Lower leg skin (tissue), 4 donors: ENCODE data around the gene GPR158. TPM values are rescaled to one million over a fixed set of nuclear protein-coding genes. Genes with fewer than 3 reads are reported as not detected.
"Not testable (repeated sequence)": the region's sequence is repeated elsewhere in the genome, so short reads cannot be mapped to it uniquely, and the experiment has no call there.

Experiments
- DNase-seq, 2 donors: peaks; one replicate each; pipeline ENCODE4 v3.0.0-alpha.2; 2019; ENCODE audit warnings: low spot score in 2 of 2
- H3K4me3 ChIP-seq: fragments of 200-600 bp; sonication (generic); 2 replicates; pipeline ENCODE4 v1.5.1; 2017; ENCODE audit warnings: mild to moderate bottlenecking, low read depth; ENCODE audit not compliant: poor library complexity, severe bottlenecking
- CTCF ChIP-seq, 3 donors: fragments of 450-650 bp; IDR thresholded peaks; one replicate each; pipeline ENCODE4 v1.5.1; 2016; ENCODE audit warnings: antibody characterized with exemption in 3 of 3, mild to moderate bottlenecking in 3 of 3, moderate library complexity in 2 of 3
- POLR2A ChIP-seq, 2 donors: fragments of 450-650 bp; IDR thresholded peaks; one replicate each; pipeline ENCODE4 v1.6.1; 2016 to 2017; ENCODE audit warnings: antibody characterized with exemption in 2 of 2, mild to moderate bottlenecking in 1 of 2, moderate library complexity in 1 of 2
- WGBS, 2 donors: methylation state at CpG; one replicate each; pipeline ENCODE4 v1.1.5; 2018; 5-methylcytosine and 5-hydroxymethylcytosine counted together
- intact Hi-C: fragments of 100-400 bp; cut with DNase I; formaldehyde crosslinking; loops from one replicate; pipeline ENCODE4 v1.15.0; 2023; ENCODE audit warnings: low total_unique reads
- total RNA-seq, 4 donors: library from RNA; depleted of rRNA; stranded (reverse); fragments of >200 nt; gene quantifications; one replicate each; pipeline ENCODE4 v1.1.0, GENCODE V29; 2016

GPR158 gene
- total RNA-seq, 4 donors from 2014 or later: 0.13 TPM; not detected in 3

GRCh38 chr10:25306386-25306785 is 131.6 kb downstream of the GPR158 start:
- H3K4me3 ChIP-seq: no peak overlapping the region
- intact Hi-C loops: no loop called here
- no peak for DNase-seq
- no peak for TF ChIP-seq POLR2A (IDR thresholded peaks at IDR 0.05)
- no peak for TF ChIP-seq CTCF (IDR thresholded peaks at IDR 0.05)
- 79 to 80% methylated on average over 1 of the region's 1 CpG for WGBS, 2 donors

GRCh38 chr10:25308278-25308677 is 133.5 kb downstream of the GPR158 start:
- intact Hi-C loops: no loop called here
- WGBS, 2 donors: 37 to 96% methylated on average over 2 of the region's 3 CpGs

GRCh38 chr10:25317596-25318211 is 142.9 kb downstream of the GPR158 start:
- intact Hi-C loops, H3K4me3 ChIP-seq, DNase-seq: not testable (repeated sequence)
- 84 to 89% methylated on average over 8 to 9 of the region's 9 CpGs for WGBS, 2 donors

More at GRCh38 chr10:25308278-25308677, 133.5 kb downstream of the GPR158 start:
- H3K4me3 ChIP-seq: no peak overlapping the region
- TF ChIP-seq CTCF (IDR thresholded peaks at IDR 0.05) (no peak), POLR2A (IDR thresholded peaks at IDR 0.05) (no peak)
- no peak for DNase-seq

GRCh38 chr10:25327273-25327672 is 152.5 kb downstream of the GPR158 start:
- no peak for DNase-seq
- intact Hi-C loops: no loop called here
- H3K4me3 ChIP-seq: no peak overlapping the region
- WGBS, 2 donors: 28 to 36% methylated on average over 3 of the region's 3 CpGs
- TF ChIP-seq POLR2A (IDR thresholded peaks at IDR 0.05) (no peak), CTCF (IDR thresholded peaks at IDR 0.05) (no peak)

- no peak overlapping the region for H3K4me3 ChIP-seq
- intact Hi-C loops: no loop called here
- TF ChIP-seq POLR2A (IDR thresholded peaks at IDR 0.05) (no peak), CTCF (IDR thresholded peaks at IDR 0.05) (no peak)
- WGBS, 2 donors: 87 to 92% methylated on average over 3 of the region's 3 CpGs
- no peak for DNase-seq
Measured at GRCh38 chr10:25328361-25328760, 153.6 kb downstream of the GPR158 start.

GRCh38 chr10:25329587-25329986 is 154.8 kb downstream of the GPR158 start:
- DNase-seq, intact Hi-C loops, H3K4me3 ChIP-seq: not testable (repeated sequence)
- WGBS, 2 donors: 58 to 59% methylated on average over 5 of the region's 5 CpGs

GRCh38 chr10:25334445-25334844 is 159.6 kb downstream of the GPR158 start:
- no peak for DNase-seq
- H3K4me3 ChIP-seq: no peak overlapping the region
- 92 to 96% methylated on average over 2 of the region's 2 CpGs for WGBS, 2 donors
- intact Hi-C loops: no loop called here
- TF ChIP-seq POLR2A (IDR thresholded peaks at IDR 0.05) (no peak), CTCF (IDR thresholded peaks at IDR 0.05) (no peak)
